Keratinocyte (primary cell): ENCODE results near the gene SLIT3. TPM values are rescaled to one million over a fixed set of nuclear protein-coding genes. Genes with fewer than 3 reads are reported as not detected.

Experiments
- DNase-seq: peaks from one replicate; pipeline ENCODE4 v3.0.0-alpha.2; 2011; ENCODE audit warnings: low read depth, missing footprints, low spot score
- FAIRE-seq: peaks from 2 replicates; lab custom pipeline; 2011; peaks lifted over from hg19 to GRCh38; lab: Jason Lieb, UNC
- H2AFZ ChIP-seq: 2 replicates; pipeline ENCODE4 v1.6.0; 2012; ENCODE audit warnings: low read length, control low read depth, inconsistent platforms; ENCODE audit not compliant: control insufficient read depth
- H3K27ac ChIP-seq: 2 replicates; pipeline ENCODE4 v1.5.1; 2011; ENCODE audit warnings: low read length; ENCODE audit not compliant: control insufficient read depth, insufficient read depth
- H3K27me3 ChIP-seq: 3 replicates; pipeline ENCODE4 v1.6.0; 2011; ENCODE audit warnings: low read length; ENCODE audit not compliant: control insufficient read depth, insufficient read depth; ENCODE audit errors: extremely low read depth
- H3K36me3 ChIP-seq, 2 experiments: 2 replicates in 1 of 2; 3 replicates in 1 of 2; pipeline ENCODE4 v1.5.1; 2011; ENCODE audit warnings: low read length in 2 of 2, mild to moderate bottlenecking in 1 of 2; ENCODE audit not compliant: control insufficient read depth in 2 of 2, insufficient read depth in 2 of 2; ENCODE audit errors: extremely low read depth in 1 of 2
- H3K4me1 ChIP-seq: 3 replicates; pipeline ENCODE4 v1.5.1; 2011; ENCODE audit warnings: low read length; ENCODE audit not compliant: control insufficient read depth, insufficient read depth; ENCODE audit errors: extremely low read depth
- H3K4me2 ChIP-seq: 3 replicates; pipeline ENCODE4 v1.6.0; 2011; ENCODE audit warnings: low read depth, low read length; ENCODE audit not compliant: control insufficient read depth, insufficient read depth; ENCODE audit errors: extremely low read depth
- H3K4me3 ChIP-seq, 3 experiments: fragments of 200-600 bp in 1 of 3; sonication (generic) in 1 of 3; 2 replicates in 2 of 3; 3 replicates in 1 of 3; pipeline ENCODE4 v1.5.1; 2011 to 2016; ENCODE audit warnings: low read length in 3 of 3, mild to moderate bottlenecking in 3 of 3, control low read depth in 2 of 3, inconsistent platforms in 1 of 3, low read depth in 1 of 3, mixed read lengths in 1 of 3, mixed run types in 1 of 3, moderate library complexity in 1 of 3; ENCODE audit not compliant: control insufficient read depth in 2 of 3, insufficient read depth in 2 of 3; ENCODE audit errors: extremely low read depth in 1 of 3
- H3K79me2 ChIP-seq: 2 replicates; pipeline ENCODE4 v1.6.0; 2012; ENCODE audit warnings: low read length; ENCODE audit not compliant: control insufficient read depth, insufficient read depth
- H3K9ac ChIP-seq: 3 replicates; pipeline ENCODE4 v1.6.0; 2011; ENCODE audit warnings: low read length; ENCODE audit not compliant: control insufficient read depth, insufficient read depth; ENCODE audit errors: extremely low read depth
- H3K9me1 ChIP-seq: 3 replicates; pipeline ENCODE4 v1.6.0; 2011; ENCODE audit warnings: low read length; ENCODE audit not compliant: control insufficient read depth, insufficient read depth; ENCODE audit errors: extremely low read depth
- H3K9me3 ChIP-seq: 2 replicates; pipeline ENCODE4 v1.5.1; 2012; ENCODE audit warnings: low read depth, low read length; ENCODE audit not compliant: control insufficient read depth
- H4K20me1 ChIP-seq: 3 replicates; pipeline ENCODE4 v1.6.0; 2011; ENCODE audit warnings: low read length; ENCODE audit not compliant: control insufficient read depth, insufficient read depth; ENCODE audit errors: extremely low read depth
- CTCF ChIP-seq, 3 experiments: IDR thresholded peaks in 1 of 3; conservative IDR thresholded peaks in 1 of 3; optimal IDR thresholded peaks in 1 of 3; 2 replicates in 2 of 3; 3 replicates in 1 of 3; pipeline versions ENCODE3 to v1.5.1; 2011; ENCODE audit warnings: low read length in 3 of 3, mild to moderate bottlenecking in 3 of 3, moderate library complexity in 2 of 3, control low read depth in 1 of 3, inconsistent platforms in 1 of 3; ENCODE audit not compliant: insufficient read depth in 2 of 3; ENCODE audit errors: extremely low read depth in 1 of 3
- EZH2 ChIP-seq: IDR thresholded peaks from one replicate; pipeline ENCODE4 v1.6.1; 2012; ENCODE audit warnings: inconsistent platforms, mild to moderate bottlenecking, low read length, moderate library complexity
- dilution Hi-C: fragments of 300-500 bp; cut with MboI; formaldehyde crosslinking; loops from one replicate; pipeline ENCODE4 v1.7.0; 2020; ENCODE audit warnings: low sequenced_read_pairs; ENCODE audit not compliant: extremely low pct_ligation_motif_present
- polyA plus RNA-seq, 5 experiments: library from polyadenylated mRNA; depleted of rRNA in 3 of 5; stranded (reverse) in 3 of 5; stranded (forward) in 1 of 5; unstranded in 1 of 5; fragments of >200 nt; gene quantifications; 1 replicate in 1 of 5; 2 replicates in 3 of 5; 3 replicates in 1 of 5; pipeline versions ENCODE4 v1.2.1 to v1.2.3, GENCODE V29; 2011 to 2012; ENCODE audit warnings: missing spikeins in 2 of 5, low read depth in 1 of 5, low replicate concordance in 1 of 5

Gene SLIT3
- polyA plus RNA-seq, 1 donor (not counting 4 experiments of a cell fraction or from before 2014, with no cell fraction given) = 2.4 TPM

- H4K20me1 ChIP-seq = no peaks in the 10 kb centered on the region
- TF ChIP-seq CTCF (optimal IDR thresholded peaks at IDR 0.05 in 1 of 3, IDR thresholded peaks at IDR 0.05 in 1 of 3, conservative IDR thresholded peaks at IDR 0.05 in 1 of 3; ENCODE audit: extremely low read depth in 1 of 3, insufficient read depth in 2 of 3, low read length in 3 of 3) (no peak), EZH2 (no peak)
- no peaks in the 10 kb centered on the region for H3K9me1 ChIP-seq
- no peak overlapping the region for H3K4me3 ChIP-seq
- H3K4me1 ChIP-seq = no peaks in the 10 kb centered on the region
- DNase-seq = no peak
- dilution Hi-C loops = no loop called here
- H3K79me2 ChIP-seq = no peaks in the 10 kb centered on the region
- no peak for FAIRE-seq
- H3K27ac ChIP-seq = no peak overlapping the region
- H3K9ac ChIP-seq = no peak overlapping the region
- H3K4me2 ChIP-seq = no peak overlapping the region
- H2AFZ ChIP-seq = no peak overlapping the region
- H3K36me3 ChIP-seq = no peaks in the 10 kb centered on the region
- H3K27me3 ChIP-seq = no peaks in the 10 kb centered on the region
- H3K9me3 ChIP-seq = no peaks in the 10 kb centered on the region
Measured at GRCh38 chr5:169335806-169336205, 34.9 kb upstream of the SLIT3 start.

- no peak for TF ChIP-seq CTCF (optimal IDR thresholded peaks at IDR 0.05 in 1 of 3, IDR thresholded peaks at IDR 0.05 in 1 of 3, conservative IDR thresholded peaks at IDR 0.05 in 1 of 3; ENCODE audit: extremely low read depth in 1 of 3, insufficient read depth in 2 of 3, low read length in 3 of 3)
- no peak for TF ChIP-seq EZH2
- dilution Hi-C loops = no loop called here
- no peaks in the 10 kb centered on the region for H3K27me3 ChIP-seq
- no peak overlapping the region for H3K27ac ChIP-seq
- no peak for FAIRE-seq
- H3K9me1 ChIP-seq = no peaks in the 10 kb centered on the region
- H3K9me3 ChIP-seq = no peaks in the 10 kb centered on the region
- no peak overlapping the region for H3K4me2 ChIP-seq
- no peak overlapping the region for H2AFZ ChIP-seq
- H4K20me1 ChIP-seq = no peaks in the 10 kb centered on the region
- no peak for DNase-seq
- H3K4me3 ChIP-seq = no peak overlapping the region
- no peaks in the 10 kb centered on the region for H3K79me2 ChIP-seq
- no peak overlapping the region for H3K9ac ChIP-seq
- H3K4me1 ChIP-seq = no peaks in the 10 kb centered on the region
- no peaks in the 10 kb centered on the region for H3K36me3 ChIP-seq
Measured at GRCh38 chr5:169333518-169333917, 32.6 kb upstream of the SLIT3 start.
